Measurements from ENCODE around the gene SLC9A5. TPM values are rescaled to one million over a fixed set of nuclear protein-coding genes. Genes with fewer than 3 reads are reported as not detected.
A peak's percentile ranks its signal among the peaks of the same experiment; 100 is the strongest.

SLC9A5 gene
- total and polyA plus RNA-seq, 10 of the 15 experiments (the other 5 are each of a cell fraction or from before 2014, with no cell fraction given) = 0.26 to 5.7 (median 1.5) TPM

- Histone ChIP-seq H4K20me1 (ENCODE audit: control insufficient read depth, insufficient read depth) (no peaks in the 10 kb centered on the region), H3K27me3 (replicated peaks in 1 of 2; ENCODE audit: control insufficient read depth in 2 of 2, insufficient read depth in 2 of 2, low read length in 1 of 2) (no peaks in the 10 kb centered on the region), H2AFZ (ENCODE audit: control insufficient read depth, low read depth, low read length) (no peak overlapping the region), H3K4me1 (ENCODE audit: control insufficient read depth, insufficient read depth, low read length) (peaks cover 12% of the 10 kb centered on the region), H3K4me2 (ENCODE audit: control insufficient read depth, insufficient read depth) (peak overlapping the region; percentile 86; the same call in 1 of the 2 replicates), H3K27ac (ENCODE audit: control insufficient read depth, insufficient read depth) (peak overlapping the region; percentile 74), H3K4me3 (peak overlapping the region; percentile 87), H3K9me3 (replicated peaks; ENCODE audit: control insufficient read depth, insufficient read depth, low read length) (no peaks in the 10 kb centered on the region), H3K36me3 (ENCODE audit: control insufficient read depth in 2 of 2, insufficient read depth in 2 of 2, low read length in 1 of 2) (peaks cover 14 to 25% of the 10 kb centered on the region in 2 experiments; a peak in 3 of 4 replicates), H3K79me2 (ENCODE audit: control insufficient read depth, insufficient read depth, low read length) (peaks cover 18% of the 10 kb centered on the region), H3K9ac (ENCODE audit: control insufficient read depth, insufficient read depth, low read length) (peak overlapping the region; percentile 80)
- intact Hi-C loops (cut with micrococcal nuclease; ENCODE audit: unreplicated experiment) = loop anchor here (1.0 kb wide), 1 partner anchor 20 kb away; the partner anchor contains the start of gene FHOD1
- in situ Hi-C loops (cut with MboI) = no loop called here
- 12% methylated on average over 12 of the region's 12 CpGs for WGBS (ENCODE audit: insufficient coverage, insufficient replicate concordance, low lambda C conversion rate, missing lambda C conversion rate)
- ChIA-PET RAD21 (ENCODE audit: unreplicated experiment) (interaction anchor here (0.6 to 3.1 kb wide), 7 partner anchors 16 to 589 kb away, joined by 3 to 35 read pairs (median 6); partner anchors contain the start of genes FHOD1 and PLEKHG4), POLR2A (interaction anchor here (1.0 to 7.7 kb wide), 6 partner anchors 9 to 91 kb away, joined by 3 to 100 read pairs (median 4); partner anchors contain the start of genes E2F4, EXOC3L1, FHOD1 and SLC9A5), SMC1A (ENCODE audit: uncharacterized antibody, unreplicated experiment) (interaction anchor here (1.4 to 2.6 kb wide), 6 partner anchors 8 to 68 kb away, joined by 3 to 21 read pairs (median 6); partner anchors contain the start of genes FBXL8, FHOD1, SLC9A5 and TRADD), CTCF (interaction anchor here (0.6 to 2.5 kb wide), 9 partner anchors 11 to 72 kb away, joined by 3 to 25 read pairs (median 6); partner anchors contain the start of genes E2F4, ELMO3, FBXL8 and FHOD1)
- BruUV-seq (replicated peaks) = no TSS peak
- TF ChIP-seq NKRF (conservative IDR thresholded peaks at IDR 0.05) (no peak), ESRRA (IDR thresholded peaks at IDR 0.05; ENCODE audit: low read length) (no peak), SMARCA5 (IDR thresholded peaks at IDR 0.05) (no peak), ATF3 (IDR thresholded peaks at IDR 0.05; ENCODE audit: borderline replicate concordance, extremely low read depth, low read depth, low read length) (no peak), SIN3A (IDR thresholded peaks at IDR 0.05; ENCODE audit: low read depth, low read length) (no peak), POU2F2 (IDR thresholded peaks at IDR 0.05; ENCODE audit: borderline replicate concordance, low read depth, low read length) (no peak), DPF2 (IDR thresholded peaks at IDR 0.05) (no peak), PRDM15 (CRISPR knock-in tag; IDR thresholded peaks at IDR 0.05) (no peak), ZSCAN29 (IDR thresholded peaks at IDR 0.05) (no peak), SREBF1 (IDR thresholded peaks at IDR 0.05; ENCODE audit: low read length) (no peak), ATF7 (IDR thresholded peaks at IDR 0.05; ENCODE audit: low read depth) (no peak), RFX5 (IDR thresholded peaks at IDR 0.05; ENCODE audit: low read depth, low read length) (no peak), JUND (IDR thresholded peaks at IDR 0.05; ENCODE audit: low read depth, low read length) (no peak), YBX1 (IDR thresholded peaks at IDR 0.05) (no peak), CEBPB (IDR thresholded peaks at IDR 0.05; ENCODE audit: borderline replicate concordance in 1 of 2, low read depth in 2 of 2, low read length in 2 of 2) (no peak), FOXK2 (IDR thresholded peaks at IDR 0.05) (no peak), SREBF2 (IDR thresholded peaks at IDR 0.05; ENCODE audit: low read length) (no peak)
- no peak for FAIRE-seq
- no peak for DNase-seq (ENCODE audit: low read depth, low spot score)
- no peak for ATAC-seq
Observed at GRCh38 chr16:67227567-67227921, 21.2 kb upstream of the SLC9A5 start.
